ES-I3 (cell line): ENCODE measurements around the gene NCKAP5.
"Not testable (repeated sequence)": the region's sequence is repeated elsewhere in the genome, so short reads cannot be mapped to it uniquely, and the experiment has no call there.

Experiments used
- H3K36me3 ChIP-seq: 2 replicates; pipeline ENCODE4 v1.6.1; 2013; ENCODE audit warnings: mild to moderate bottlenecking, low read length, control low read depth, moderate library complexity; ENCODE audit not compliant: insufficient read depth
- H3K4me1 ChIP-seq: 2 replicates; pipeline ENCODE4 v1.6.1; 2013; ENCODE audit warnings: mild to moderate bottlenecking, control low read depth, low read length; ENCODE audit not compliant: insufficient read depth
- H3K9ac ChIP-seq: 2 replicates; pipeline ENCODE4 v1.6.1; 2013; ENCODE audit warnings: low read depth, mild to moderate bottlenecking, low read length, moderate library complexity
- H3K9me3 ChIP-seq: 2 replicates; pipeline ENCODE4 v1.6.1; 2013; ENCODE audit warnings: mild to moderate bottlenecking, low read length, moderate library complexity; ENCODE audit not compliant: control insufficient read depth, insufficient read depth

The NCKAP5 gene

GRCh38 chr2:133486771-133487191 lies 81.5 kb downstream of the NCKAP5 start:
- Histone ChIP-seq H3K36me3 (no peaks in the 10 kb centered on the region), H3K9me3 (no peaks in the 10 kb centered on the region), H3K4me1 (no peaks in the 10 kb centered on the region), H3K9ac (no peak overlapping the region)

GRCh38 chr2:133485868-133486267 lies 82.4 kb downstream of the NCKAP5 start:
- Histone ChIP-seq H3K9me3 (no peaks in the 10 kb centered on the region), H3K36me3 (no peaks in the 10 kb centered on the region), H3K9ac (no peak overlapping the region), H3K4me1 (no peaks in the 10 kb centered on the region)

- Histone ChIP-seq H3K4me1 (no peaks in the 10 kb centered on the region), H3K9me3 (no peaks in the 10 kb centered on the region), H3K36me3 (no peaks in the 10 kb centered on the region)
Measured at GRCh38 chr2:133484784-133485183, 83.5 kb downstream of the NCKAP5 start.

GRCh38 chr2:133484106-133484505 lies 84.2 kb downstream of the NCKAP5 start:
- H3K4me1 ChIP-seq: no peaks in the 10 kb centered on the region
- H3K36me3 ChIP-seq: no peaks in the 10 kb centered on the region
- H3K9me3 ChIP-seq: no peaks in the 10 kb centered on the region
- no peak overlapping the region for H3K9ac ChIP-seq

More at GRCh38 chr2:133484784-133485183, 83.5 kb downstream of the NCKAP5 start:
- H3K9ac ChIP-seq: no peak overlapping the region

GRCh38 chr2:133483181-133483580 lies 85.1 kb downstream of the NCKAP5 start:
- H3K36me3 ChIP-seq: no peaks in the 10 kb centered on the region
- no peaks in the 10 kb centered on the region for H3K9me3 ChIP-seq
- no peak overlapping the region for H3K9ac ChIP-seq
- H3K4me1 ChIP-seq: no peaks in the 10 kb centered on the region

- no peaks in the 10 kb centered on the region for H3K9me3 ChIP-seq
Measured at GRCh38 chr2:133480707-133481429, 87.4 kb downstream of the NCKAP5 start.

GRCh38 chr2:133477616-133477990 lies 90.7 kb downstream of the NCKAP5 start:
- Histone ChIP-seq H3K36me3 (no peaks in the 10 kb centered on the region), H3K9ac (no peak overlapping the region), H3K9me3 (no peaks in the 10 kb centered on the region), H3K4me1 (no peaks in the 10 kb centered on the region)

More at GRCh38 chr2:133480707-133481429, 87.4 kb downstream of the NCKAP5 start:
- H3K4me1 ChIP-seq: no peaks in the 10 kb centered on the region
- H3K9ac ChIP-seq: no peak overlapping the region
- no peaks in the 10 kb centered on the region for H3K36me3 ChIP-seq

- H3K36me3 ChIP-seq: no peaks in the 10 kb centered on the region
- no peak overlapping the region for H3K9ac ChIP-seq
- no peaks in the 10 kb centered on the region for H3K4me1 ChIP-seq
- no peaks in the 10 kb centered on the region for H3K9me3 ChIP-seq
Measured at GRCh38 chr2:133476931-133477615, 91.2 kb downstream of the NCKAP5 start.

GRCh38 chr2:133476286-133476685 lies 92.0 kb downstream of the NCKAP5 start:
- no peaks in the 10 kb centered on the region for H3K9me3 ChIP-seq
- H3K9ac ChIP-seq: no peak overlapping the region
- no peaks in the 10 kb centered on the region for H3K36me3 ChIP-seq
- no peaks in the 10 kb centered on the region for H3K4me1 ChIP-seq

- no peak overlapping the region for H3K9ac ChIP-seq
- no peaks in the 10 kb centered on the region for H3K4me1 ChIP-seq
- no peaks in the 10 kb centered on the region for H3K36me3 ChIP-seq
- no peaks in the 10 kb centered on the region for H3K9me3 ChIP-seq
Measured at GRCh38 chr2:133475610-133476009, 92.7 kb downstream of the NCKAP5 start.

- H3K4me1 ChIP-seq, H3K9me3 ChIP-seq, H3K9ac ChIP-seq, H3K36me3 ChIP-seq: not testable (repeated sequence)
Measured at GRCh38 chr2:133470446-133470845, 97.8 kb downstream of the NCKAP5 start.

GRCh38 chr2:133462811-133463210 lies 105.5 kb downstream of the NCKAP5 start:
- no peaks in the 10 kb centered on the region for H3K36me3 ChIP-seq

GRCh38 chr2:133461484-133461883 lies 106.8 kb downstream of the NCKAP5 start:
- H3K9ac ChIP-seq: no peak overlapping the region
- H3K9me3 ChIP-seq: no peaks in the 10 kb centered on the region; the same call in 1 of the 2 replicates
- H3K4me1 ChIP-seq: no peaks in the 10 kb centered on the region
- no peaks in the 10 kb centered on the region for H3K36me3 ChIP-seq

More at GRCh38 chr2:133462811-133463210, 105.5 kb downstream of the NCKAP5 start:
- Histone ChIP-seq H3K9ac (no peak overlapping the region), H3K9me3 (no peaks in the 10 kb centered on the region; the same call in 1 of the 2 replicates), H3K4me1 (no peaks in the 10 kb centered on the region)

- Histone ChIP-seq H3K9ac (no peak overlapping the region), H3K4me1 (no peaks in the 10 kb centered on the region), H3K9me3 (no peaks in the 10 kb centered on the region; the same call in 1 of the 2 replicates), H3K36me3 (no peaks in the 10 kb centered on the region)
Measured at GRCh38 chr2:133459590-133459989, 108.7 kb downstream of the NCKAP5 start.

- no peaks in the 10 kb centered on the region for H3K36me3 ChIP-seq
- H3K9me3 ChIP-seq: no peaks in the 10 kb centered on the region
- H3K9ac ChIP-seq: no peak overlapping the region
- no peaks in the 10 kb centered on the region for H3K4me1 ChIP-seq
Measured at GRCh38 chr2:133458280-133458679, 110.0 kb downstream of the NCKAP5 start.
